Measurements from ENCODE around the gene PCDH15. TPM values are rescaled to one million over a fixed set of nuclear protein-coding genes. Genes with fewer than 3 reads are reported as not detected.

PCDH15 gene
- total RNA-seq, 3 donors from 2014 or later (not counting 1 experiment from before 2014, with no cell fraction given) = not detected

DNA sequence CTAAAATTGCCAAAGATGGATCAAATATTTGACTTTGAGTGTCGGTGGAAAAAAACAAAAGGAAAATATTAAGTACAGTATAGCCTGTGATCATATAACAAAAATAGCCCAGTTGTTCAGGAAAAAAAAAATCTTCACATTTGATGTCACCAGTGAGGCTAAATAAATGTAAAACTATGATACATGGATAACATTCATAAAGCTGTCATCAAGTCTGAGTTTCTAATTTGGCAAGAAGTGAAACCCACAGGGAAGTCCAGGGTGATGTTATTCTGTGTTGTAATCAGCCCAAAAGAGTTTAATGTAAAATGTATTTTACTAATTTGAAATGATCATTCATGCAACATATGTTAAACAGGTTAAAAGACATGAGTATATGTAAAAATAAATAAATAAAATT, 908.0 kb downstream of the PCDH15 start:
- intact Hi-C loops (cut with micrococcal nuclease) = no loop called here
- no peaks in the 10 kb centered on the region for H3K27me3 Mint-ChIP-seq (ENCODE audit: low read depth in 2 of 2)
- no peaks in the 10 kb centered on the region for H3K27me3 ChIP-seq (ENCODE audit: control insufficient read depth, insufficient read depth, low read length)
- WGBS (ENCODE audit: insufficient coverage) = no CpG with 5 or more reads among the region's 1 CpG
- no peak overlapping the region for H3K27ac Mint-ChIP-seq
- ATAC-seq (no peak), DNase-seq (no peak)
- no peaks in the 10 kb centered on the region for H3K36me3 Mint-ChIP-seq
- no peak overlapping the region for H3K4me3 ChIP-seq (ENCODE audit: low read length)
- H3K4me3 Mint-ChIP-seq = no peak overlapping the region
- TF ChIP-seq CTCF (IDR thresholded peaks at IDR 0.05) = no peak
- H3K4me1 ChIP-seq (ENCODE audit: control insufficient read depth, insufficient read depth, low read length) = no peaks in the 10 kb centered on the region
- H3K9me3 ChIP-seq (ENCODE audit: control insufficient read depth, insufficient read depth, low read length) = no peaks in the 10 kb centered on the region
- H3K36me3 ChIP-seq (ENCODE audit: control insufficient read depth, insufficient read depth, low read length) = no peaks in the 10 kb centered on the region
- no peaks in the 10 kb centered on the region for H3K4me1 Mint-ChIP-seq
- H3K9me3 Mint-ChIP-seq = peaks cover 4 to 7% of the 10 kb centered on the region in 2 donors
- no peak overlapping the region for H3K27ac ChIP-seq (ENCODE audit: low read length)

GRCh38 chr10:53886325-53887300, 914.4 kb downstream of the PCDH15 start:
- peaks cover 3 to 5% of the 10 kb centered on the region in 2 donors for H3K9me3 Mint-ChIP-seq

GRCh38 chr10:53864846-53865245, 936.2 kb downstream of the PCDH15 start:
- Histone ChIP-seq H3K4me3 (ENCODE audit: low read length) (no peak overlapping the region), H3K27ac (ENCODE audit: low read length) (no peak overlapping the region), H3K36me3 (ENCODE audit: control insufficient read depth, insufficient read depth, low read length) (no peaks in the 10 kb centered on the region), H3K9me3 (ENCODE audit: control insufficient read depth, insufficient read depth, low read length) (no peaks in the 10 kb centered on the region), H3K27me3 (ENCODE audit: control insufficient read depth, insufficient read depth, low read length) (no peaks in the 10 kb centered on the region), H3K4me1 (ENCODE audit: control insufficient read depth, insufficient read depth, low read length) (no peaks in the 10 kb centered on the region)
- WGBS (ENCODE audit: insufficient coverage) = 94% methylated on average over 4 of the region's 4 CpGs
- no peak for TF ChIP-seq CTCF (IDR thresholded peaks at IDR 0.05)
- Mint-ChIP-seq H3K36me3 (no peaks in the 10 kb centered on the region), H3K27ac (no peak overlapping the region), H3K4me3 (no peak overlapping the region), H3K27me3 (ENCODE audit: low read depth in 2 of 2) (no peaks in the 10 kb centered on the region), H3K4me1 (no peaks in the 10 kb centered on the region), H3K9me3 (peaks cover 11 to 18% of the 10 kb centered on the region in 2 donors)
- no peak for ATAC-seq
- DNase-seq = no peak
- intact Hi-C loops (cut with micrococcal nuclease) = no loop called here

More at GRCh38 chr10:53886325-53887300, 914.4 kb downstream of the PCDH15 start:
- 57% methylated on average over 4 of the region's 9 CpGs for WGBS (ENCODE audit: insufficient coverage)
- no peaks in the 10 kb centered on the region for H3K4me1 Mint-ChIP-seq
- Histone ChIP-seq H3K4me1 (ENCODE audit: control insufficient read depth, insufficient read depth, low read length) (no peaks in the 10 kb centered on the region), H3K4me3 (ENCODE audit: low read length) (no peak overlapping the region), H3K9me3 (ENCODE audit: control insufficient read depth, insufficient read depth, low read length) (no peaks in the 10 kb centered on the region), H3K27me3 (ENCODE audit: control insufficient read depth, insufficient read depth, low read length) (no peaks in the 10 kb centered on the region), H3K27ac (ENCODE audit: low read length) (no peak overlapping the region), H3K36me3 (ENCODE audit: control insufficient read depth, insufficient read depth, low read length) (no peaks in the 10 kb centered on the region)
- H3K27ac Mint-ChIP-seq = no peak overlapping the region
- no peaks in the 10 kb centered on the region for H3K36me3 Mint-ChIP-seq
- DNase-seq = no peak
- no peak for TF ChIP-seq CTCF (IDR thresholded peaks at IDR 0.05)
- H3K27me3 Mint-ChIP-seq (ENCODE audit: low read depth in 2 of 2) = no peaks in the 10 kb centered on the region
- ATAC-seq = no peak
- H3K4me3 Mint-ChIP-seq = no peak overlapping the region
- intact Hi-C loops (cut with micrococcal nuclease) = no loop called here

Measured in natural killer cell (primary cell).